Uterus (tissue), 2 donors: ENCODE results near the gene ASCC3.

Source experiments
- POLR2A ChIP-seq, 2 donors: fragments of 450-650 bp; IDR thresholded peaks; one replicate each; pipeline ENCODE4 v1.6.1; 2016; ENCODE audit warnings: antibody characterized with exemption in 2 of 2, mild to moderate bottlenecking in 1 of 2, moderate library complexity in 1 of 2
- TF ChIP-seq, protein P1 (sequence below), 4 experiments: fragments of 200-600 bp in 2 of 4; fragments of 450-650 bp in 2 of 4; sonication (generic) in 2 of 4; IDR thresholded peaks; one replicate each; pipeline ENCODE4 v1.5.1; 2016 to 2019; ENCODE audit warnings: antibody characterized with exemption in 4 of 4, mild to moderate bottlenecking in 2 of 4, moderate library complexity in 1 of 4

DNA sequence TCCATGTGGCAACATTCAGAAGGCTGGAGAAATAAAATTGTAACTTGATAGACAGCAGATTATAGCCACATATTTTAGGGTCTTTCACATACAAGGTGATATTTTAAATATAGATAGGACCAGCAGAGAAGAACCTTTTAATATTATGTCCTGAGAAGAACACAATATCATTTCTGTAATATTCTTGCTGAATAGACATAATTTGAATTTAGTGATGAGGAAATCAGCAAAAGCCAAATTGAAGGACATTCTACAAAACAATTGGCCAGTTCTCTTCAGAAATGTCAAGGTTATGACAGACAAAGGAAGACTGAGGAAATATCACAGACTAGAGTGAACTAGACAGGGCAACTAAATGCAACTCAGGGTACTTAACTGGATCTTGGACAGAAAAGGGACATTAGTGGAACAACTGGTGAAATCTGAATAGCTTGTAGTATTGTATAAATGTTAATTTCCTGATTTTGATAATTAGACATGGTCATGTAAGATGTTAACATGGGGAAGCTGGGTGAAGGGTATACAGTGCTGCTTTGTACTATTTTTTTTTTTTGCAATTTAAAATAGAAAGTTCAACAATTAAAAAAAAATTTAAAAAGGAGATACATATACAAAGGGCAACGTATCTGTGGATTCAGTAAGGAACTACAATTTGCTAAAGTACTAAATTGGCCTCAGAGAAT lies 281.9 kb downstream of the ASCC3 start:
- TF ChIP-seq, protein P1, sequence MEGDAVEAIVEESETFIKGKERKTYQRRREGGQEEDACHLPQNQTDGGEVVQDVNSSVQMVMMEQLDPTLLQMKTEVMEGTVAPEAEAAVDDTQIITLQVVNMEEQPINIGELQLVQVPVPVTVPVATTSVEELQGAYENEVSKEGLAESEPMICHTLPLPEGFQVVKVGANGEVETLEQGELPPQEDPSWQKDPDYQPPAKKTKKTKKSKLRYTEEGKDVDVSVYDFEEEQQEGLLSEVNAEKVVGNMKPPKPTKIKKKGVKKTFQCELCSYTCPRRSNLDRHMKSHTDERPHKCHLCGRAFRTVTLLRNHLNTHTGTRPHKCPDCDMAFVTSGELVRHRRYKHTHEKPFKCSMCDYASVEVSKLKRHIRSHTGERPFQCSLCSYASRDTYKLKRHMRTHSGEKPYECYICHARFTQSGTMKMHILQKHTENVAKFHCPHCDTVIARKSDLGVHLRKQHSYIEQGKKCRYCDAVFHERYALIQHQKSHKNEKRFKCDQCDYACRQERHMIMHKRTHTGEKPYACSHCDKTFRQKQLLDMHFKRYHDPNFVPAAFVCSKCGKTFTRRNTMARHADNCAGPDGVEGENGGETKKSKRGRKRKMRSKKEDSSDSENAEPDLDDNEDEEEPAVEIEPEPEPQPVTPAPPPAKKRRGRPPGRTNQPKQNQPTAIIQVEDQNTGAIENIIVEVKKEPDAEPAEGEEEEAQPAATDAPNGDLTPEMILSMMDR (IDR thresholded peaks at IDR 0.05), result no peak
- TF ChIP-seq POLR2A (IDR thresholded peaks at IDR 0.05), result no peak
